ENCODE results near the gene OLIG3.

Gene OLIG3

DNA sequence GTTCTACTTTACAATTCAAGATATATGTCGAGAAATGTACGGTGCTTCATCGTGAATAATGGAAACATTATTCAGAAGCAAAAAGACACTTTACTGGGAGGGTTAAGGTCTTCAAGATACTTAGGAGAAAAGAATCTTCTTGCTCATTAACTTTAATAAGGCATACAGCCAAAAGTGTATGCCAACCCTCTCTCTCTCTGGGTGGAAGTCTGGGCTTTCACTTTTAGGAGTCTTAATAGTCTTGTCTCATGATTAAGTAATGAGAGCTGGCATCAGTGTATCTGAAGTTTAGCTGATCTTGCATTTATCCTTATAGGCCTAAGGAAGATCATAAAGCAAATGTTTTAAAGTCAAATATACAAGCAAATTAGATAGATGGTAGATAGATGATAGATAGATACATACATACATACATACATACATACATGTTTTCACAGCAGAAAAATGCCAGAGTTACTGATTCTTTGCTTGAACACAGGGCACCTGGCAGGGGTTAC is 21.5 kb downstream of the OLIG3 start:
- in situ Hi-C loops (cut with MboI; ENCODE audit: low sequenced_read_pairs): no loop called here

DNA sequence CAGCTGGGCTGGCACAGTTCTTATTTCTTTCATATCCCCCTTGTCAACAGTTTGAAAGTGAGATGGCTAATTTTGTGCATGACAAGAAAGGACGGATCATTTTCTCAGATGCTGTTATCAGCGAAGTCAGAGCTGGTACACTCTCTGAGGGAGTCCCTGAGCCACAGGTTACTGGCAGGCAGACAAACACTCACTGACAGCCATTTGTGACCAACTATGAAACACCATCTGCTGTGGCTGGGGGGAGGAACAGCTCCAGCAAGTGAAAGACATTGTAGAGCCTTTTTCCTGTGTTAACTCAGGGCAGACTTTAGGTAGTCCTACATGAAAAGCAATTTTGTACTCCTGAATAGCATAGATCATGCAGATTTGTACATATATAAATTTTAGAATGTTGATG is 22.2 kb downstream of the OLIG3 start:
- in situ Hi-C loops (cut with MboI; ENCODE audit: low sequenced_read_pairs): no loop called here

DNA sequence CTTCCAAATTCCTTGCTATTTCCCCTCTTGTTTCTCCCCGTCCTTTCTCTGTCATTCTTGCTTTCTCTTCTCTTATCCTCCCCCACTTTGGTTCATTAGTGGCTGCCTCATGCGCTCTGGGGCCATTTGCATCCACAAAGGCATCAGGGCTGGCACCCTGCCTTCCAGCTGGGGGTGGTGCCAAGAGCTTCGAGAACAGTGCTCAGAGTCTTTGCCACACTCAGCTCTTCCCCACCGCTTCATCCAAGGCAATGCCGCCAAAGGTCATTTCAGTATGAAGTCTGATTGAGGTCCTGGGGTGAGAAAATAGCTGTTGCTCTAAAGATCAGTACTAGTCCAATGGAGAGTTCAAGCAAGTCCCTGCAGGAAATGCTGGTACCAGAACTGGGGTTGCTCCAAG is 22.7 kb downstream of the OLIG3 start:
- in situ Hi-C loops (cut with MboI; ENCODE audit: low sequenced_read_pairs): no loop called here

DNA sequence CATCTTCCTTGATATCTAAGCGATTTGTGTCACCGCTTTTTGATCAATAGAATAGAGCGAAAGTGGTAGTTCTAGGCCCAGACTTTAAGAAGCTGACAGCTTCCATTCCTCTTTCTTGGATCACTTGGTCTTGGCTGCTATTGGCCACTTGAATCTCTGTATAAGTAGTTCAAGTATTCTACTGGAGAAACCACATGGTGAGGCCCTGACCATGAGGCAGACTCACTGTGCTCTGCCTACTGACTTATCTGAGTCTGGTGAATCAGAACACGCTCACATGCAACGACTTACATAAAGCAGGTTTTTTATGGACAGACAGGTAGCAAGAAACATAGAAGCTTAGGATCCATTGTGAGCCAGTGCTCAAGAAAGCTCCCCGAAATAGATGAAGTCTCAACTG is 27.0 kb downstream of the OLIG3 start:
- in situ Hi-C loops (cut with MboI; ENCODE audit: low sequenced_read_pairs): no loop called here

DNA sequence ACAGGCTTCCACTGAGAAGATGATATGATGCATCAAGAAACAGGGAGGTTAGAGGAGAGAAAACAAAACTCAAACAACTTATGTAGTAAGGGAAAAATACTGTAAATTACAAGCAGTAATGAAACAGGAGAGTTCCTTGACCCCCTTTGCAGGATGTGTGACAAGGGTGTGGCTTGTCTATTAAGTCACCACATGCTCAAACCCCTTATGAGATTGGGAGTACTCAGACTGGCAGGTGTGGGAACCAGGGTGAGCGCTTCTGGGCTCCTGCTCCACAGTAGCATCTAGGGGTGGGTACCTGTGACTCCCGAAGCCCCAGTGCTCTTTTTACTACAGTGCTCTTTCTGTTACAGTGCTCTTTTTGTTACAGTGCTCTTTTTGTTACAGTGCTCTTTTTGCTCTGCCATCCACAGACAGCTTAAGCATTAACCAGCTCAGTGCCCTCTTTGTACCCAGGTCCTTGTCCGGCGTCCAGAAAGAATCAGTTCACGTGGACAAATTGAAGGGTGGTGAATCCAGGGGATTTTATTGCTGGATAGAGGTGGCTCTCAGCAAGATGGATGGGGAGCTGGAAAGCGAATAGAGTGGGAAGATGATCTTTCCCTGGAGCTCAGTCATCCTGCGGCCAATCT is 28.7 kb downstream of the OLIG3 start:
- in situ Hi-C loops (cut with MboI; ENCODE audit: low sequenced_read_pairs): no loop called here

DNA sequence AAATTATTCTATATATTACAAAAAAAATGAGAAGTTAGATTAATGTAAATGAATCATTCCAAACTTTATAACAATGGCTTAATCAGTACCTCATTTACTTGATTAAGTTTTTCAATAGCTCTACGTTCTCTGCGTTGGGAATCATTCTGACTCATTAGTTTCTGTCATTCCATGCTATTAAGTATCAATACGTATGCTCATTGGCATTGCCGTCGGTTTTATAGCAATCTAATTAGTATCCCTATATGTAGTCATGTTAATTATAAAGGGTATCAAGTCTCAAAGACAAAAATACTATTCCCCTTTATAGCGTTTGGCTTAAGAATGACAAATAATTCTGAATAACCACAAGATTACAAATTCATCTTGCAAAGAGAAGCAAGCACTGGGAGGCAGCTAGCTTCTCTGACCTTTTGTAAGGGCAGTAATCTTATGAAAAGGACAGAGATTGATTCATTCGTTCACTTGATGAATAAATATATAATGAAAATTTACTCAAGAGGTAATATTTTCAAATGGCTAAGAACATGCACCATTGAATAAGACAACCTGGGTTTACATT is 41.8 kb downstream of the OLIG3 start:
- in situ Hi-C loops (cut with MboI; ENCODE audit: low sequenced_read_pairs): no loop called here

DNA sequence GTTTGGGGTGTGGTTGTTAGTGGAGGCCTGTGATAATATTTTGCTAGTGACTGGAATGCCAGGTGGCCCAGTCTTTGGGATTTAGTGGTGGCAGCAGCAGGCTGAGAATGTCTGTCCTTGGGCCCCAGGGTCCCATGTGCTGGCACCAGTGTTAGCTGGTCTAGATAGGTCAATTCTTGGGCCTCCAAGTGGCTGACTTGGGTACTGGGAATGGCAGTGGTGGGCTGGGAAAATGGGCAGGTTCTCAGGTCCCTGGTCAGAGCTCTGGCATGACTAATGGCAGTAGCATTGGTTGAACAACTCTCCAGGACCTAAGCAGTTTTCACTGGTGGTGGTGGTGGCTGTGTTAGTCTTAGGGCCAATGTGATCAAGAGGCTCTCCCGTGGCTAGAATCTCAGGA is 50.3 kb downstream of the OLIG3 start:
- in situ Hi-C loops (cut with MboI; ENCODE audit: low sequenced_read_pairs): no loop called here

Data from hTERT RPE-1 (cell line).